AG04449 (cell line): ENCODE results near the gene CARD8.

ENCODE experiments used
- CTCF ChIA-PET: fragments of 350-600 bp; formaldehyde crosslinking; extraction: SDS; loops from one replicate; lab custom pipeline; 2021; ENCODE audit warnings: antibody characterized with exemption; lab: Yijun Ruan, JAX
- POLR2A ChIA-PET: fragments of 400-600, 350-600 bp; formaldehyde crosslinking; extraction: SDS; loops from one replicate; lab custom pipeline; 2020; ENCODE audit warnings: antibody characterized with exemption, inconsistent platforms; lab: Yijun Ruan, JAX
- DNase-seq: peaks from one replicate; pipeline ENCODE4 v3.0.0-alpha.2; 2010; ENCODE audit warnings: low read depth, low spot score
- H3K4me3 ChIP-seq: 2 replicates; pipeline ENCODE4 v1.5.1; 2011; ENCODE audit warnings: low read depth, mild to moderate bottlenecking, control low read depth, low read length
- CTCF ChIP-seq: IDR thresholded peaks from one replicate; pipeline ENCODE4 v1.5.1; 2011; ENCODE audit warnings: mild to moderate bottlenecking, moderate library complexity, low read length, control low read depth, inconsistent platforms; ENCODE audit not compliant: insufficient read depth; ENCODE audit errors: missing control alignments

CARD8 gene

GRCh38 chr19:48176226-48176625, 79.5 kb downstream of the CARD8 start:
- CTCF ChIA-PET, result no interaction called here
- H3K4me3 ChIP-seq, result no peak overlapping the region
- DNase-seq, result no peak
- no peak for TF ChIP-seq CTCF
- POLR2A ChIA-PET, result no interaction called here

- no peak overlapping the region for H3K4me3 ChIP-seq
- no peak for TF ChIP-seq CTCF
- POLR2A ChIA-PET, result interaction anchor here (1.5 kb wide), 1 partner anchor 28 kb away, joined by 6 read pairs; no protein-coding TSS in a partner anchor
- CTCF ChIA-PET, result no interaction called here
- no peak for DNase-seq
Measured at GRCh38 chr19:48175578-48175977, 80.1 kb downstream of the CARD8 start.

- ChIA-PET CTCF (interaction anchor here (0.7 to 1.8 kb wide), 6 partner anchors 9 to 86 kb away, joined by 3 to 4 read pairs (median 3); no protein-coding TSS in a partner anchor), POLR2A (interaction anchor here (1.5 kb wide), 1 partner anchor 29 kb away, joined by 6 read pairs; no protein-coding TSS in a partner anchor)
- no peak for DNase-seq
- H3K4me3 ChIP-seq, result no peak overlapping the region
- no peak for TF ChIP-seq CTCF
Measured at GRCh38 chr19:48174445-48175030, 81.2 kb downstream of the CARD8 start.

GRCh38 chr19:48171710-48172109, 84.0 kb downstream of the CARD8 start:
- DNase-seq, result no peak
- POLR2A ChIA-PET, result interaction anchor here (1.1 kb wide), 1 partner anchor 61 kb away, joined by 3 read pairs; the partner anchor contains the start of gene PLA2G4C
- CTCF ChIA-PET, result interaction anchor here (1.1 to 1.9 kb wide), 4 partner anchors 22 to 208 kb away, joined by 3 to 11 read pairs (median 4); no protein-coding TSS in a partner anchor
- TF ChIP-seq CTCF, result no peak
- peak overlapping the region; percentile 89 for H3K4me3 ChIP-seq

GRCh38 chr19:48170817-48171347, 84.8 kb downstream of the CARD8 start:
- ChIA-PET CTCF (interaction anchor here (0.8 to 1.9 kb wide), 6 partner anchors 9 to 207 kb away, joined by 3 to 4 read pairs (median 3); no protein-coding TSS in a partner anchor), POLR2A (no interaction called here)
- no peak for DNase-seq
- peak overlapping the region; percentile 89 for H3K4me3 ChIP-seq
- TF ChIP-seq CTCF, result no peak
